Amniotic epithelial cell (primary cell): ENCODE data around the gene P4HB.

Experiments
- DNase-seq: peaks from one replicate; pipeline ENCODE4 v3.0.0-alpha.2; 2010; ENCODE audit warnings: low read depth

P4HB gene

DNA sequence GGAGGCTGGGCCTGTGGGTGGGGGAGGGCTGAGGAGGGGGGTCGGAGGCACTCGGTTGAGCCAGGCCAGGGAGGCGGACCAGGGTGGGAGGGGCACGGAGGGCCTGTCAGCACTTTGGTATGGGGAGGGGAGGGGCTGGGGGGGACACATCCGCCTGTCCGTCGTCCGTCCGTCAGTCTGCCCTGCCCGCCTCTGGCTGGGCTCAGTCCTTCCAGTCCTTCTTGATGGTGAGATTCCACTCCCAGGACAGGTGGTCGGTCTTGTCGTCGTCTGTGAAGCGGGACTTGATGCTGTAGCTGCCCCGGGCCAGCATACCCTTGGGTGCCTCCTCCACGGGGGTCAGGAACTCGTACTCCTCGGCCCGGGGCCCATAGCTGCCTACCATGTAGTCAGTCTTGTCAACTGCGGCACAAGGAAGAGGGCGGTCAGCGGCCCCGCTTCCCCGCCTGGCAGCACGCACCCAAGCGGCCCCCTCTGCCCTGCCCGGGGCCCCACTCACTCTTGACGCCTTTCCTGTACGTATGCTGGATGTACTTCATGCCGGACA, 8.4 kb upstream of the P4HB start:
- DNase-seq, result peak; percentile 96

GRCh38 chr17:81867991-81868673, 7.8 kb upstream of the P4HB start:
- no peak for DNase-seq

DNA sequence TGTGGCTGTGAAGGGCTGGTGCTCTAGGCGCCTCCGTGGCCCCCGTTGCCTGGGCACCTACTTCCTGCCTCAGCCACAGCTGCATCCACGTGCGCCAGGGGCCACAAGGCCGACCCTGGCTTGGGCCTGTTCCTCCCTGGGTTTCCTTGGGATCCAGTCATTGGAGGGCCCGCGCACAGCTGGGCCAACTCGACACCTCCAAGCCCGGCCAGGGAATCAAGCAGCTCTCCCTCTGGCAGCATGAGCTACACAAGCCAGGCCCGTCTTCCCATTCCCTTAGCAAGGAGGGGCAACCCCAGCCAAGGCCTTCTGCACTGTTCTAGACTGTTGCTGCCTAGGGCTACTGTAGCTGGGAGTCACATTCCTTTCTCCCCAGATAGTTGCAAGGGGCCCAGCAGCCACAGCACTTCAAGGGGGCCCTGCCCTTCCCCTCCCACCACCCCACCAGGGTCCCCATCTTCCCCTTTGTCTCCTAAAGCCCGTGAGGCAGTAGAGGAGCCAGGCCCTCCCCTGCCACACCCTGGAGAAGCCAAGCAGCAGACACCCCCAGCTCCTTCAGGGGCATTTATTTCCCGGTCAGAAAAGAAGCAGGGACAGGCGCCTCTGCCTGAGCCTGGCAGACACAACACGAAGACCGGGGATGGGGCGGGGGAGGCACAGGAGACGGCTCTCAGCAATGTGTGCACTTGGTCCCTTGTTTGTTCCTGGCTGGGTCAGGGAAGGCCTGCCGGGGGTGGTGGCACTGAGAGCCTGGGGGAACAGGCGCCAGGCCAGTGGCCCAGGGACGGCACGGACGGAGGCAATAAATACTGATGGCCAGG, 7.0 kb upstream of the P4HB start:
- DNase-seq, result peak; percentile 78

DNA sequence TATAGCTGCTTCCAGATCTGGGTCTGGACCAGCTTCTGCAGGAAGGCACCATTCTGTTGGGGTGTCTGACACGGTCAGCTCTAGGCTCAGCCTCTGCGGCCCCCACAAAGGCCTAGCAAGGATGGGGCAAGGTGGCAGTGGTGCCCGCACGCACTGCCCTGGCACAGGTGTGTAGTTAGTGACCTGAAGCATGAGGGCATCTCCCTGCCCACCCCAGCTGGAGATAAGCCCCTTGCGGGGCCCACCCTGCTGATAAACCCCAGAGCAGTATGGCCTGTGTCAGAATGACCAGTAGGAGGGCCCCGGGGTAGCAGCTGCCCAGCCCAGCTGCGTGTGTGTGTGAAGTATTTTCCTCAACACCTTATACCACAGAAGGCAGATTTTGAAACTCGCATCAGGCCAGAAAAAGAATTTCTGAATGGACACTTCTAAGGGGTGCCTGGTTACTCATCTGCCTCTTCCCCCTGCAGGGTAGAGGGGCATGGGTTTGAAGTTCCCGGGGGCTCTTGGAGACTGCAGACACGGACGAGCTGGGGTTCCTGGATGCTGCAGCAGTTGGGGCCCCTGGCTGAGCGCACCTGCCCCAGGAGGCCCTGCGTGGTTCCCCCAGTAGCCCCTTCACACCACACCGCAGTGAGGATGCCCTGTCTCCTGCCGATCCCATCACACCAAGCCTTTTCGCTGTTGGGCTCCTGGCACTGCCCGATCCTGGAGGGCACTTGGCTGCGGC, 6.3 kb upstream of the P4HB start:
- DNase-seq, result peak; percentile 54

DNA sequence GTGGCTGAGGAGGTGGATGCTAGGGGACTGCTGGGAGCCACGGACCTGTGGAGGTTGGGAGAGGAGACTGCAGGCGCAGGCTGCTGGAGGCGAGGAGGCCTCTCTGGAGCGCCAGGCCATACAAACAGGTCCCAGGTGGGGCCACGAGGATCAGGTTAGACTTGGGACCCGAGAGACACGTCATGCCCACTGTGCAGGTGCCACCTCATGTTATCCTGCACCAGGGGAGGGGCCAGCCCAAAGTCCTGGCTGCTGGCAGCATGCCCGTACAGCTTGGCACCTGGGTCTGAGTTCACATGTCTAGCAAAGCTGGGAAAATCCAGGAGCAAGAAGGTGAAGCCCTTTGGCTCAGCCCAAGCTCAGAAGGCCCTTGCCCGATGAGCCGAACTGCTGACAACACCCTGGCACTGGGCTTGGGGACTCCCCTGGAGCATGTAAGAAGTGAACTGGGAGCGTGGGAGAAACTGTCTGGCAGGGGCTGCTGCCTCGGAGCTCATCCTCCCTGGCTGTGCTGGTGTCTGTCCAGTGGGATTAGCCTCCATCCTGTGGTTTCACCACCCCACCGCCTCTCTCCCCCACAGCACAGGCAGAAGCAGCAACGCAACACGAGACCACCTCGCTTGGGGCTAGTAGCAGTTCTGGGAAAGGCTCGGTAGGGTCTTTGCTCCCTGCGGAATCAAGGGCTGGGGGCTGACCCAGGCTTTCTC, 5.6 kb upstream of the P4HB start:
- DNase-seq, result peak; percentile 88

- DNase-seq, result no peak
These were observed 5.0 kb upstream of the P4HB start for GRCh38 chr17:81865358-81865732.

- no peak for DNase-seq
These were observed 3.8 kb upstream of the P4HB start for GRCh38 chr17:81863833-81864768.

GRCh38 chr17:81863123-81863675, 2.9 kb upstream of the P4HB start:
- peak; percentile 47 for DNase-seq

GRCh38 chr17:81860756-81861568, 627 bp upstream of the P4HB start:
- peak; percentile 100 for DNase-seq

DNA sequence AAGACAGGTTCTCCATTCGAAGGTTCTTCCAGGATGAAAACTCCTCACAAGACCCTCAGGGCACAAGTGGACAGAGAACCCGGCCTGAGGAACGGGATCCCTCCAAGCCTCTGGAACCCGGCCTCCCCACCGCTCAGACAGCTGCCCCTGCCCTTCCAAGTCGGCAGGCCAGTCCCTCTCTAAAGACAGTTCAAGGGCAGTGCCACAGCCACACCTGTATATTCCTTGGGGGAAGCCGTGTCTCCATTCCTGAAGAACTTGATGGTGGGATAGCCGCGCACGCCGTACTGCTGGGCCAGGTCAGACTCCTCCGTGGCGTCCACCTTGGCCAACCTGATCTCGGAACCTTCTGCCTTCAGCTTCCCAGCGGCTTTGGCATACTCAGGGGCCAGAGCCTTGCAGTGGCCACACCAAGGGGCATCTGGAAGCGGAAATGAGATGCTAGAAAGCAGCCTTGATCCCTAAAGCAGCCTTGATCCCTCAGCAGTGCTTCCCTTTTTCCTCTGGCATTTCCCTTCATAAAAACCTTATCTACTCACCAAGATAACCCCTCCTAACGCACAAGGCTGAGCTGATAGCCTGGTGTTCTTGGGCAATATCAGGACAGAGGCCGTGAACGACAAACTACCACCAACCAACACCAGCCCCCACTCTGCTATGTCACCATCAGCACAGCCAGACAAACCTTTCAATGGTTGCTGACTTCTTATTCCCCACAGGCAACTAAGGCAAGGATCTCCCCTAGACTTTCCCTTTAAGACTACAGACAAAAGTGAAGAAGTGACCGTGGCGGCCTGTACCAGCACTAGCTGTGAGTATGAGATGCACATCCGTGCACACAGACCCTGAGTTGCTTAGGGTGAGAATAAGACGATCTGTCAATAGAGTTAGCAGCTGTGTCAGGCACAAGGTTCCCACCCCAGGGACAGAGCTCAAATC, 1.1 kb downstream of the P4HB start:
- DNase-seq, result peak; percentile 54

DNA sequence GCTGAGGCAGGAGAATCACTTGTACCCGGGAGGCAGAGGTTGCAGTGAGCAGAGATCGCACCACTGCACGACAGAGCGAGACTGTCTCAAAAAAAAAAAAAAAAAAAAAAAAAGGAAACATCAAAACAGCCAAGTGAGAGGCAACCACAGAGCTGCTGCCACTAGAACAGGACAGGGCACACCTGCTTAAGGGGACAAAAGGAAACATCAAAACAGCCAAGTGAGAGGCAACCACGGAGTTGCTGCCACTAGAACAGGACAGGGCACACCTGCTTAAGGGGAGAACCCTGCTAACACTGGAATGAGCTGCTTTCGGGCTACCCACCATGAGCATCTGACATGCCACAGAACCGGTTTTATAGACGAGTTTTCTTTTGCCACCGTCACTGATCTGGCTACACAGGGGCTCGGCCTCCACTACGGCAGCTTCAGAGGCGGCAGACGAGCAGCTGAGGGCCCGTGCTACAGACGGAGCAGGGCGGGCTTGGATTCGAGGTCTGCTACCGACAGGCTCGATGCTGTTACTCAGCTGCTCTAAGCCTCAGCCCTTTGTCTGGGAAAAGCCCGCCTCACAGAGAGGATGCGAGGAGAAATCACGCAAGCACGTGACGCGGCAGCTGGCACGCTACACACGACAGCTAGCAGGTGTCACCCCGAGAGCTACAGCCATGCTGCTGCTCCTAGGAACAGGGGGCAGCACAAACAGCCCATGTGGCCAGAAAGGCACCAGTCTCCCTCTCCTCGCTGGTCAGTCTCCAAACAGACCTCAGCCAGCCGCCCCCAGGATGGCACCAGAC, 2.0 kb downstream of the P4HB start:
- DNase-seq, result no peak

DNA sequence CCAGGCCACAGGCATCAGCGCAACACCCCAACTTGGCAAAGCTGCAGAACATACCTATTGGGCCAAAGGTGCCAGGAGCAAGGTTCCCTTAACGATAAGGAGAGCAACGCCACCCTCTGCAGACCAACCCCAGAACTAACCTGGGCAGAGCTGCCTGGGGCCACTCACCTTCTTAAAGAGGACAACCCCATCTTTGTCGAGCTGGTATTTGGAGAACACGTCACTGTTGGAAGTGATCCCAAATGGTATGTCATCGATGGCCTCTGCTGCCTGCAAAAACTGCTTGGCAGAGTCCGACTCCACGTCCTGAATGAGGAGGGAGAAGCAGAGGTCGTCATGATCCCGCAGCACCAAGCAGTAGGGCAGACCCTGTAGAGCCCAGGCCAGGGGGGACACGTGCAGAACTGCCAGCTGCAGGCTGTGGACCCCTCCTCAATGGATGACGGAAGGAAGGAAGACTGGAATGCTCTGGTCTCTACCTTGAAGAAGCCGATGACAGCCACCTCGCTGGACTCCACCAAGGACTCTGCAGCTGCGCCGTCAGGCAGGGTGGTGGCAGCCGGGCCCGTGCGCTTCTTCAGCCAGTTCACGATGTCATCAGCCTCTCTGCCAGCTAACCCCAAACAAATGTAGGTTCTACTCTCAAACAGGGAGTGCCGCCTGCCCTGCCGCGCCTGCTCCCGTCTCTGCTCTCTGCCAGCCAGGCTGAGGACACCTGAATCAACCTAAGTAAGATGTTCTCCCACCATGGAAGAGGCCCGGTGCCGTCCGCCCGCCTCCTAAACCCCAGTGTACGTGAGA, 5.2 kb downstream of the P4HB start:
- no peak for DNase-seq

DNA sequence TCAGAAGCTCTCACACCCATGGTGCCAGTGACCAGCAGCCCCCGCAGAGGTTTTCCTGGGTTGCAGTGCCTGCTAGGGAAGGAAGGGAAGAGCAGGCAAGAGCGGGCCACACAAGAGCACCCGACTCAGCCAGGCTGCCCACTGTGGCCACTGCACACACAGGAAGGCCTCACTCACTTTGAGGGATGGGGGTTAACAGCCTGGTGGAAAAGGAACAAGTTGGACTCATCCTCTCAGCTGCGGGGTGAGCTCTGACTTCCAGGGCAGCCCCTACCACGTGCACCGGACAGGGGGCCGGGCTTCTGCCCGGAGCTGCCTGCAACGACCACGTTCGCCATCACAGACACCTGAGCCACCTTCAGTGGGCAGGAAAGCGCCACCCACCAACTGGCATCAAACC, 8.1 kb downstream of the P4HB start:
- DNase-seq, result no peak

DNA sequence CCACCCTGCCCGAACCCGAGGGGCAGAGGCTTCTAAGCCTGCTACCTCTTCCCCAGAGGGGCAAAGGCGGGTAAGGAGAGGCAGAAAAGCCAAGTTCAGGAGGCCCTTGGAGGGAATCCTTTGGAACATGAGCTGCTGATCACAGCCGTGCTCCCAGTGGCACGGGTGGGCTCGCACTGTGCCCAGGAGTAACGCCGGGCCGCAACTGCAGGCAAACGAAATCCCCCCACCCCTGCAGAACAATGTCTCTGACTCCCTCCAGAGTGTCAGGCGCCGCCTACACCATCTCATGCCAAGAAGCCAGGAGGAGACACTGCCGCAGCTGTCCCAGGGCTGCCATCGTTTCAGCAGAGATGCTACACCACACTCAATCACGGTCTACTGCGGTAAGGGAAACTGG, 8.9 kb downstream of the P4HB start:
- DNase-seq, result no peak

GRCh38 chr17:81849457-81849856, 10.9 kb downstream of the P4HB start:
- DNase-seq, result no peak

DNA sequence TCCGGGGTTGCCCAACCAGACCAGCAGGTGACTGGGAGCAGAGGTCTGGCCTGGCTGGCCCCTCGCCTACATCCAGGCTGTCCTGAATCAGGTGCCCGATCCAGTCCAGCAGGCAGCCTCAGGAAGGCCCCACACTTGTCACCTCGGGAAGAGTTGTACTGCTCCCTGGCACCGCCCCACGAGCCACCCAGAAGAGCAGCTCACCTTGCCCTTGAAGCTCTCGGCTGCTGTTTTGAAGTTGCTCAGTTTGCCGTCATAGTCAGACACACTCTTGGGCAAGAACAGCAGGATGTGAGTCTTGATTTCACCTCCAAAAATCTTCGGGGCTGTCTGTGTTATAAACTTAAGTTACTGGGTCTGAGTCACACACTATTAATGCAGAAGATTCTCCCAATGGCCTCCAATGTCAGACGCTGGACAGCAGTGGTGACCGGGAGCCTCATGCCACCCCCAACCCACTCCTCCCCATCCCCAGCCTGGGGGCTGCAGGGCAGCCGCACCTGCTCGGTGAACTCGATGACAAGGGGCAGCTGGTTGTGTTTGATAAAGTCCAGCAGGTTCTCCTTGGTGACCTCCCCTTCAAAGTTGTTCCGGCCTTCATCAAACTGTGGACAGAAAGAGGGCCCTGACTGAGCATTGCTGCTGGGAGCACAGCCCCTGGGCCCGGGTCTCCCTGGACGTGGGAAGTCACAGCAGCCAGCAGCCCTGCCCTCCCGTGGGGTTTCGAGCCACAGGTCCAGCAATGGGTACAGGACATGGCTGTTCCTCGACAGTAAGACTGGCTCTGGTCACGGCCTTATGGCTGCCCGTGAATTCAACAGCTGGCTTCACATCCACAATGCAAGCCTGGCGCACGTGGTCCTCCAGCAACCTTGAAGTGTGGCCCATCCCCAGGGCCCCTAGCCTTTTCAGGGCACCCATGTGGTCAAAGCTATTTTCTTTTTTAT, 13.3 kb downstream of the P4HB start:
- DNase-seq, result no peak
